Measurements from ENCODE around the gene PCAT6. TPM values are rescaled to one million over a fixed set of nuclear protein-coding genes. Genes with fewer than 3 reads are reported as not detected.

PCAT6 gene
- total and polyA plus RNA-seq, 2 experiments from 2014 or later = 7.2 to 28.1 TPM

DNA sequence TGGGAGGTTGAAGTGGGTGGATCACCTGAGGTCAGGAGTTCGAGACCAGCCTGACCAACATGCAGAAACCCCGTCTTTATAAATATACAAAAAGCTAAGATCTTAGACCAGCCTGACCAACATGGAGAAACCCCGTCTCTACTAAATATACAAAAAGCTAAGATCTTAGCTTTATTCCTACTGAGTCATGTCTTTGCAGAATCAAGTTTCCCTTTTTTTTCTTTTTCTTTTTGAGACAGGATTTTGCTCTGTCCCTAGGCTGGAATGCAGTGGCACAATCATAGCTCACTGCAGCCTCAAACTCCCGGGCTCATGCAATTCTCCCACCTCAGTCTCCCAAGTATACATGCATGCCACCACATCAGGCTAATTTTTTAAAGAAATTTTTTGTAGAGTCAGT lies 23.9 kb upstream of the PCAT6 start:
- H3F3A ChIP-seq (replicated peaks; ENCODE audit: low read depth) = peaks cover 5% of the 10 kb centered on the region; the same call in 1 of the 2 replicates
- no peaks in the 10 kb centered on the region for H3K36me3 ChIP-seq (ENCODE audit: insufficient read depth)
- no peak overlapping the region for H3K27ac ChIP-seq (ENCODE audit: low read depth)
- H3K4me3 ChIP-seq = no peak overlapping the region
- TF ChIP-seq ZNF114 (CRISPR knock-in tag; IDR thresholded peaks at IDR 0.05) (no peak), NANOG (IDR thresholded peaks at IDR 0.05; ENCODE audit: borderline replicate concordance) (no peak), STAT1 (IDR thresholded peaks at IDR 0.05; ENCODE audit: unreplicated experiment) (no peak), CREB1 (CRISPR knock-in tag; IDR thresholded peaks at IDR 0.05; ENCODE audit: low read depth) (no peak), REST (IDR thresholded peaks at IDR 0.05; ENCODE audit: unreplicated experiment) (no peak), ZNF331 (CRISPR knock-in tag; IDR thresholded peaks at IDR 0.05; ENCODE audit: low read depth) (no peak), EZH2 (IDR thresholded peaks at IDR 0.05; ENCODE audit: low read depth, unreplicated experiment) (no peak), ETS1 (IDR thresholded peaks at IDR 0.05) (no peak), JUNB (IDR thresholded peaks at IDR 0.05; ENCODE audit: unreplicated experiment) (no peak), POLR2AphosphoS5 (IDR thresholded peaks at IDR 0.05; ENCODE audit: low read depth) (no peak), EZH2phosphoT487 (IDR thresholded peaks at IDR 0.05; ENCODE audit: unreplicated experiment) (no peak)
- TF ChIP-seq, protein P1, sequence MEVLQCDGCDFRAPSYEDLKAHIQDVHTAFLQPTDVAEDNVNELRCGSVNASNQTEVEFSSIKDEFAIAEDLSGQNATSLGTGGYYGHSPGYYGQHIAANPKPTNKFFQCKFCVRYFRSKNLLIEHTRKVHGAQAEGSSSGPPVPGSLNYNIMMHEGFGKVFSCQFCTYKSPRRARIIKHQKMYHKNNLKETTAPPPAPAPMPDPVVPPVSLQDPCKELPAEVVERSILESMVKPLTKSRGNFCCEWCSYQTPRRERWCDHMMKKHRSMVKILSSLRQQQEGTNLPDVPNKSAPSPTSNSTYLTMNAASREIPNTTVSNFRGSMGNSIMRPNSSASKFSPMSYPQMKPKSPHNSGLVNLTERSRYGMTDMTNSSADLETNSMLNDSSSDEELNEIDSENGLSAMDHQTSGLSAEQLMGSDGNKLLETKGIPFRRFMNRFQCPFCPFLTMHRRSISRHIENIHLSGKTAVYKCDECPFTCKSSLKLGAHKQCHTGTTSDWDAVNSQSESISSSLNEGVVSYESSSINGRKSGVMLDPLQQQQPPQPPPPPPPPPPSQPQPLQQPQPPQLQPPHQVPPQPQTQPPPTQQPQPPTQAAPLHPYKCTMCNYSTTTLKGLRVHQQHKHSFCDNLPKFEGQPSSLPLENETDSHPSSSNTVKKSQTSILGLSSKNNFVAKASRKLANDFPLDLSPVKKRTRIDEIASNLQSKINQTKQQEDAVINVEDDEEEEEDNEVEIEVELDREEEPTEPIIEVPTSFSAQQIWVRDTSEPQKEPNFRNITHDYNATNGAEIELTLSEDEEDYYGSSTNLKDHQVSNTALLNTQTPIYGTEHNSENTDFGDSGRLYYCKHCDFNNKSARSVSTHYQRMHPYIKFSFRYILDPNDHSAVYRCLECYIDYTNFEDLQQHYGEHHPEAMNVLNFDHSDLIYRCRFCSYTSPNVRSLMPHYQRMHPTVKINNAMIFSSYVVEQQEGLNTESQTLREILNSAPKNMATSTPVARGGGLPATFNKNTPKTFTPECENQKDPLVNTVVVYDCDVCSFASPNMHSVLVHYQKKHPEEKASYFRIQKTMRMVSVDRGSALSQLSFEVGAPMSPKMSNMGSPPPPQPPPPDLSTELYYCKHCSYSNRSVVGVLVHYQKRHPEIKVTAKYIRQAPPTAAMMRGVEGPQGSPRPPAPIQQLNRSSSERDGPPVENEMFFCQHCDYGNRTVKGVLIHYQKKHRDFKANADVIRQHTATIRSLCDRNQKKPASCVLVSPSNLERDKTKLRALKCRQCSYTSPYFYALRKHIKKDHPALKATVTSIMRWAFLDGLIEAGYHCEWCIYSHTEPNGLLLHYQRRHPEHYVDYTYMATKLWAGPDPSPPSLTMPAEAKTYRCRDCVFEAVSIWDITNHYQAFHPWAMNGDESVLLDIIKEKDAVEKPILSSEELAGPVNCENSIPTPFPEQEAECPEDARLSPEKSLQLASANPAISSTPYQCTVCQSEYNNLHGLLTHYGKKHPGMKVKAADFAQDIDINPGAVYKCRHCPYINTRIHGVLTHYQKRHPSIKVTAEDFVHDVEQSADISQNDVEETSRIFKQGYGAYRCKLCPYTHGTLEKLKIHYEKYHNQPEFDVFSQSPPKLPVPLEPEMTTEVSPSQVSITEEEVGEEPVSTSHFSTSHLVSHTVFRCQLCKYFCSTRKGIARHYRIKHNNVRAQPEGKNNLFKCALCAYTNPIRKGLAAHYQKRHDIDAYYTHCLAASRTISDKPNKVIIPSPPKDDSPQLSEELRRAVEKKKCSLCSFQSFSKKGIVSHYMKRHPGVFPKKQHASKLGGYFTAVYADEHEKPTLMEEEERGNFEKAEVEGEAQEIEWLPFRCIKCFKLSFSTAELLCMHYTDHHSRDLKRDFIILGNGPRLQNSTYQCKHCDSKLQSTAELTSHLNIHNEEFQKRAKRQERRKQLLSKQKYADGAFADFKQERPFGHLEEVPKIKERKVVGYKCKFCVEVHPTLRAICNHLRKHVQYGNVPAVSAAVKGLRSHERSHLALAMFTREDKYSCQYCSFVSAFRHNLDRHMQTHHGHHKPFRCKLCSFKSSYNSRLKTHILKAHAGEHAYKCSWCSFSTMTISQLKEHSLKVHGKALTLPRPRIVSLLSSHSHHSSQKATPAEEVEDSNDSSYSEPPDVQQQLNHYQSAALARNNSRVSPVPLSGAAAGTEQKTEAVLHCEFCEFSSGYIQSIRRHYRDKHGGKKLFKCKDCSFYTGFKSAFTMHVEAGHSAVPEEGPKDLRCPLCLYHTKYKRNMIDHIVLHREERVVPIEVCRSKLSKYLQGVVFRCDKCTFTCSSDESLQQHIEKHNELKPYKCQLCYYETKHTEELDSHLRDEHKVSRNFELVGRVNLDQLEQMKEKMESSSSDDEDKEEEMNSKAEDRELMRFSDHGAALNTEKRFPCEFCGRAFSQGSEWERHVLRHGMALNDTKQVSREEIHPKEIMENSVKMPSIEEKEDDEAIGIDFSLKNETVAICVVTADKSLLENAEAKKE (CRISPR knock-in tag; IDR thresholded peaks at IDR 0.05) = no peak
- TF ChIP-seq, protein P2, sequence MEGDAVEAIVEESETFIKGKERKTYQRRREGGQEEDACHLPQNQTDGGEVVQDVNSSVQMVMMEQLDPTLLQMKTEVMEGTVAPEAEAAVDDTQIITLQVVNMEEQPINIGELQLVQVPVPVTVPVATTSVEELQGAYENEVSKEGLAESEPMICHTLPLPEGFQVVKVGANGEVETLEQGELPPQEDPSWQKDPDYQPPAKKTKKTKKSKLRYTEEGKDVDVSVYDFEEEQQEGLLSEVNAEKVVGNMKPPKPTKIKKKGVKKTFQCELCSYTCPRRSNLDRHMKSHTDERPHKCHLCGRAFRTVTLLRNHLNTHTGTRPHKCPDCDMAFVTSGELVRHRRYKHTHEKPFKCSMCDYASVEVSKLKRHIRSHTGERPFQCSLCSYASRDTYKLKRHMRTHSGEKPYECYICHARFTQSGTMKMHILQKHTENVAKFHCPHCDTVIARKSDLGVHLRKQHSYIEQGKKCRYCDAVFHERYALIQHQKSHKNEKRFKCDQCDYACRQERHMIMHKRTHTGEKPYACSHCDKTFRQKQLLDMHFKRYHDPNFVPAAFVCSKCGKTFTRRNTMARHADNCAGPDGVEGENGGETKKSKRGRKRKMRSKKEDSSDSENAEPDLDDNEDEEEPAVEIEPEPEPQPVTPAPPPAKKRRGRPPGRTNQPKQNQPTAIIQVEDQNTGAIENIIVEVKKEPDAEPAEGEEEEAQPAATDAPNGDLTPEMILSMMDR (conservative IDR thresholded peaks at IDR 0.05; ENCODE audit: low read depth in 2 of 2) = no peak
- H2AFZ ChIP-seq = no peak overlapping the region
- H3K36me3 Mint-ChIP-seq (ENCODE audit: low read depth) = peaks cover 9% of the 10 kb centered on the region
- peaks cover 83% of the 10 kb centered on the region for H4K20me1 ChIP-seq (replicated peaks; ENCODE audit: insufficient read depth)
- H3K27me3 ChIP-seq (ENCODE audit: insufficient read depth) = no peaks in the 10 kb centered on the region
- peaks cover 2% of the 10 kb centered on the region for H3K27me3 Mint-ChIP-seq (ENCODE audit: insufficient read depth, low read depth, poor library complexity)
- peaks cover 12% of the 10 kb centered on the region for H3K4me1 Mint-ChIP-seq
- ATAC-seq = no peak
- H3K4me2 ChIP-seq = no peak overlapping the region
- H3K27ac Mint-ChIP-seq = no peak overlapping the region
- peaks cover 100% of the 10 kb centered on the region for H3K79me2 ChIP-seq (replicated peaks; ENCODE audit: insufficient read depth)
- H3K9me3 Mint-ChIP-seq = no peaks in the 10 kb centered on the region
- no peaks in the 10 kb centered on the region for H3K9me2 ChIP-seq (ENCODE audit: insufficient read depth)
- no peak overlapping the region for H3K4me3 Mint-ChIP-seq
- H3K4me1 ChIP-seq (ENCODE audit: insufficient read depth) = peaks cover 12% of the 10 kb centered on the region
- no peak for DNase-seq (ENCODE audit: low spot score)
